ENCODE measurements around the gene CRCP.

The CRCP gene

GRCh38 chr7:66186991-66187390 lies 72.3 kb downstream of the CRCP start:
- DNase-seq (ENCODE audit: extremely low read depth in 1 of 2, low read depth in 1 of 2), result no peak

- no peak for DNase-seq (ENCODE audit: extremely low read depth in 1 of 2, low read depth in 1 of 2)
These were observed 73.3 kb downstream of the CRCP start for GRCh38 chr7:66187905-66188304.

DNA sequence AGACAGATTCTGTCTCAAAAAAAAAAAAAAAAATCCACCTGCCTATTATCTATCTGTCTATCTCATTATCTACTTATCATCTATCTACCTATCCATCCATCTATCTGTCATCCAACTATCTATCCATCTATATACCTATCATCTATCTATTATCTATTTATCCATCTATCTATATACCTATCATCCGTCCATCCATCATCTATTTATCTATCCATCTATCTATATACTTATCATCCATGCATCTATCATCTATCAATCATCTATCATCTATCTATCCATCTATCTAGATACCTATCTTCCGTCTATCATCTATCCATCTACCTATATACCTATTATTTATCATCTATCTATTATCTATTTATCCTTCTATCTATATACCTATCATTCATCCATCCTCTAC lies 74.0 kb downstream of the CRCP start:
- DNase-seq (ENCODE audit: extremely low read depth in 1 of 2, low read depth in 1 of 2), result no peak

GRCh38 chr7:66189695-66190503 lies 75.3 kb downstream of the CRCP start:
- DNase-seq (ENCODE audit: extremely low read depth in 1 of 2, low read depth in 1 of 2), result no peak

DNA sequence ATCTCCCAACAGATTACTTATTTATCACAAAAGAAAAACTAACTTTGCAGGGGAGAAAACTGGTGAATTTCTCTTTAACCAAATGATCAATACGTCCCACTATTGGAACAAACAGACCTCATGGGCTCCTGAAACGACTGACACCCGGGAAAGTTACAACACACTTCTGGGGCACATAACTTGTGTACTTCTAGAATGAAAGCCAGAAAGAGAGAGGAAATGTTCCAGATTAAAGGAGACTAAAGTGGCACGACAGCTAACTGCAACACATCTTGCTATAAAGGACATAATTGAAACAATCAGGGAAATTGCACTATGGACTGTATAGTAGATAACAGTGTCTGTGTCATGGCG lies 75.8 kb downstream of the CRCP start:
- DNase-seq (ENCODE audit: extremely low read depth in 1 of 2, low read depth in 1 of 2), result no peak

- no peak for DNase-seq (ENCODE audit: extremely low read depth in 1 of 2, low read depth in 1 of 2)
These were observed 78.6 kb downstream of the CRCP start for GRCh38 chr7:66193146-66193725.

GRCh38 chr7:66198469-66198868 lies 83.8 kb downstream of the CRCP start:
- DNase-seq (ENCODE audit: extremely low read depth in 1 of 2, low read depth in 1 of 2), result no peak

DNA sequence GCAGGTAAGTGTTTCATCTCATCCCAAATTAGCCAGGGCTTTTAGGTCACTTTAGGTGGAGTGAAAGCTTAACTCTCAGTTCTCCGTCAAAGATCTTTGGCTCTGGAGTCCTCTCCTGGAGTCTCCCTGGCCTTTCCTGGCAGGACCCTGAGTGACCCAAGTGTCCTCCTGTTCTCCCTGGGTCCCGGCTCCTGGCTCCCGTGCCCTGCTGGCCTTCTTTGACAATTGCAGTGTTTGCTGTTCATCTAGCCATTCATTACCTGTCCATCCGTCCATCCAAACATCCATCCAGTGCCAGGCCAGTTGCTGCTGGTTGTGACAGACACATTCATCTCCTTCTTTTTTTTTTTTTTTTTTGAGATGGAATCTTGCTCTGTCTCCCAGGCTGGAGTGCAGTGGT lies 84.3 kb downstream of the CRCP start:
- DNase-seq (ENCODE audit: extremely low read depth in 1 of 2, low read depth in 1 of 2), result no peak

DNA sequence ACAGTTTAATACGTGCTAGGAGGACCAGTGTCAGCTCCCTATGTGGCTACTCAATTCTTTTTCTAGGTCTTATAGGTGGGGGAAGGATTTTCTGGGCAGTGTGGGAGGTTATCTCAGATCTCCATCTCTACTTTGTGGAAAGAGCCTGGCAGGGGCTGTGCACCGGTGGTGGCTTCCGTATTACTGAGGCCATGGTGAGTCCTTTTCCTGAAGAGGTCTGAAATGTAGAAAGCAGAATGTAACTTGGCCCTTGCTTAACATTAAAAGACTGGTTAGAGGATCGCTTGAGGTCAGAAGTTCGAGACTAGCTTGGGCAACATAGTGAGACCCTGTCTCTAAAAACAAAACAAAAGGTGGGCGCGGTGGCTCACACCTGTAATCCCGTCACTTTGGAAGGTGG lies 87.8 kb downstream of the CRCP start:
- no peak for DNase-seq (ENCODE audit: extremely low read depth in 1 of 2, low read depth in 1 of 2)
